Loucy (cell line): ENCODE data around the gene SAMD13.

Source experiments
- H2AFZ ChIP-seq: fragments of 200-600 bp; sonication (generic); 2 replicates; pipeline ENCODE4 v1.6.0; 2016; ENCODE audit warnings: antibody characterized with exemption, mild to moderate bottlenecking, low read length, moderate library complexity
- H3F3A ChIP-seq: fragments of 200-600 bp; 2 replicates; pipeline ENCODE4 v1.6.0; 2016; ENCODE audit warnings: antibody characterized with exemption, low read depth, mild to moderate bottlenecking
- H3K27me3 ChIP-seq: fragments of 200-600 bp; sonication (generic); 2 replicates; pipeline ENCODE4 v1.6.1; 2014; ENCODE audit warnings: low read length, mild to moderate bottlenecking; ENCODE audit not compliant: insufficient read depth, poor library complexity, severe bottlenecking
- H3K36me3 ChIP-seq: fragments of 200-600 bp; sonication (generic); 2 replicates; pipeline ENCODE4 v1.6.1; 2016; ENCODE audit warnings: low read length; ENCODE audit not compliant: insufficient read depth
- H3K4me1 ChIP-seq: fragments of 200-600 bp; sonication (generic); 2 replicates; pipeline ENCODE4 v1.5.1; 2014; ENCODE audit warnings: low read length, mild to moderate bottlenecking; ENCODE audit not compliant: insufficient read depth, poor library complexity, severe bottlenecking
- H3K4me2 ChIP-seq: fragments of 200-600 bp; sonication (generic); 2 replicates; pipeline ENCODE4 v1.6.0; 2014; ENCODE audit warnings: antibody characterized with exemption, low read length, low read depth, mild to moderate bottlenecking; ENCODE audit not compliant: poor library complexity, severe bottlenecking
- H3K4me3 ChIP-seq: fragments of 200-600 bp; sonication (generic); 2 replicates; pipeline ENCODE4 v1.5.1; 2014; ENCODE audit warnings: low read length, mild to moderate bottlenecking, mixed read lengths; ENCODE audit not compliant: poor library complexity, severe bottlenecking
- H3K79me2 ChIP-seq: fragments of 200-600 bp; sonication (generic); 2 replicates; pipeline ENCODE4 v1.6.1; 2014; ENCODE audit warnings: low read length; ENCODE audit not compliant: insufficient read depth
- H3K9ac ChIP-seq: fragments of 200-600 bp; sonication (generic); 2 replicates; pipeline ENCODE4 v1.6.0; 2014; ENCODE audit warnings: mild to moderate bottlenecking, low read depth, low read length, moderate library complexity; ENCODE audit not compliant: poor library complexity, severe bottlenecking
- H3K9me2 ChIP-seq: fragments of 200-600 bp; sonication (generic); replicated peaks from 2 replicates; pipeline ENCODE4 v1.6.1; 2016; ENCODE audit warnings: low read depth, low read length, mixed read lengths
- H3K9me3 ChIP-seq: fragments of 200-600 bp; sonication (generic); 2 replicates; pipeline ENCODE4 v1.6.1; 2014; ENCODE audit warnings: mild to moderate bottlenecking, antibody characterized with exemption, low read length, low read depth; ENCODE audit not compliant: insufficient read depth
- H4K20me1 ChIP-seq: fragments of 200-600 bp; sonication (generic); 2 replicates; pipeline ENCODE4 v1.6.0; 2014; ENCODE audit warnings: antibody characterized with exemption, low read length, mild to moderate bottlenecking; ENCODE audit not compliant: insufficient read depth, poor library complexity, severe bottlenecking
- CTCF ChIP-seq: fragments of 200-600 bp; sonication (generic); conservative IDR thresholded peaks from 2 replicates; pipeline ENCODE4 v1.5.1; 2014; ENCODE audit warnings: mild to moderate bottlenecking, antibody characterized with exemption, low read length
- EZH2phosphoT487 ChIP-seq: fragments of 200-600 bp; IDR thresholded peaks from 2 replicates; pipeline ENCODE4 v1.6.1; 2018; ENCODE audit warnings: antibody characterized with exemption, mild to moderate bottlenecking, moderate library complexity, borderline replicate concordance

The SAMD13 gene

GRCh38 chr1:84350104-84350503 is 48.6 kb downstream of the SAMD13 start:
- no peaks in the 10 kb centered on the region for H3F3A ChIP-seq
- H3K27me3 ChIP-seq, result no peaks in the 10 kb centered on the region
- no peak for TF ChIP-seq CTCF
- H3K9me3 ChIP-seq, result no peaks in the 10 kb centered on the region
- H2AFZ ChIP-seq, result no peak overlapping the region
- no peaks in the 10 kb centered on the region for H3K36me3 ChIP-seq
- no peaks in the 10 kb centered on the region for H3K4me1 ChIP-seq
- H4K20me1 ChIP-seq, result no peaks in the 10 kb centered on the region
- H3K9ac ChIP-seq, result no peak overlapping the region
- H3K4me2 ChIP-seq, result no peak overlapping the region
- H3K4me3 ChIP-seq, result no peak overlapping the region
- no peaks in the 10 kb centered on the region for H3K9me2 ChIP-seq
- H3K79me2 ChIP-seq, result no peaks in the 10 kb centered on the region

GRCh38 chr1:84350550-84350949 is 49.0 kb downstream of the SAMD13 start:
- Histone ChIP-seq H3K36me3 (no peaks in the 10 kb centered on the region), H3K4me1 (no peaks in the 10 kb centered on the region), H3K4me3 (no peak overlapping the region), H3K27me3 (no peaks in the 10 kb centered on the region), H3K9ac (no peak overlapping the region), H3F3A (no peaks in the 10 kb centered on the region), H2AFZ (no peak overlapping the region), H4K20me1 (no peaks in the 10 kb centered on the region), H3K4me2 (no peak overlapping the region), H3K79me2 (no peaks in the 10 kb centered on the region), H3K9me2 (no peaks in the 10 kb centered on the region), H3K9me3 (no peaks in the 10 kb centered on the region)
- no peak for TF ChIP-seq CTCF
- TF ChIP-seq EZH2phosphoT487, result no peak

- no peaks in the 10 kb centered on the region for H3K27me3 ChIP-seq
- TF ChIP-seq EZH2phosphoT487, result no peak
- TF ChIP-seq CTCF, result no peak
- no peak overlapping the region for H3K4me2 ChIP-seq
- H3K9me3 ChIP-seq, result no peaks in the 10 kb centered on the region
- H3K9ac ChIP-seq, result no peak overlapping the region
- no peak overlapping the region for H2AFZ ChIP-seq
- H4K20me1 ChIP-seq, result no peaks in the 10 kb centered on the region
- no peaks in the 10 kb centered on the region for H3K9me2 ChIP-seq
- H3K79me2 ChIP-seq, result no peaks in the 10 kb centered on the region
- no peak overlapping the region for H3K4me3 ChIP-seq
- H3K36me3 ChIP-seq, result no peaks in the 10 kb centered on the region
- no peaks in the 10 kb centered on the region for H3K4me1 ChIP-seq
- no peaks in the 10 kb centered on the region for H3F3A ChIP-seq
Measured at GRCh38 chr1:84352298-84353106, 51.0 kb downstream of the SAMD13 start.
